ENCODE measurements around the gene RASA3. TPM values are rescaled to one million over a fixed set of nuclear protein-coding genes. Genes with fewer than 3 reads are reported as not detected.
A peak's percentile ranks its signal among the peaks of the same experiment; 100 is the strongest.

Gene RASA3
- total RNA-seq, 1 donor from 2014 or later: 29.9 TPM

- H3K4me3 Mint-ChIP-seq (ENCODE audit: unreplicated experiment): no peak overlapping the region
- peak overlapping the region; percentile 82 for H3K27ac Mint-ChIP-seq (ENCODE audit: unreplicated experiment)
- H3K9me3 Mint-ChIP-seq (ENCODE audit: low read depth): no peaks in the 10 kb centered on the region
- H3K27me3 Mint-ChIP-seq (ENCODE audit: low read depth): no peaks in the 10 kb centered on the region
- peaks cover 51% of the 10 kb centered on the region for H3K4me1 Mint-ChIP-seq (ENCODE audit: low read depth)
- DNase-seq (ENCODE audit: low spot score): no peak
- no peak for TF ChIP-seq CTCF (IDR thresholded peaks at IDR 0.05)
- peaks cover 9% of the 10 kb centered on the region for H3K36me3 Mint-ChIP-seq (ENCODE audit: low read depth)
These were observed 97.2 kb downstream of the RASA3 start for GRCh38 chr13:114035186-114035582.

GRCh38 chr13:114034481-114034891, 97.9 kb downstream of the RASA3 start:
- peaks cover 11% of the 10 kb centered on the region for H3K36me3 Mint-ChIP-seq (ENCODE audit: low read depth)

GRCh38 chr13:114033541-114034315, 98.7 kb downstream of the RASA3 start:
- Mint-ChIP-seq H3K4me1 (ENCODE audit: low read depth) (peaks cover 51% of the 10 kb centered on the region), H3K27me3 (ENCODE audit: low read depth) (no peaks in the 10 kb centered on the region), H3K4me3 (ENCODE audit: unreplicated experiment) (no peak overlapping the region), H3K9me3 (ENCODE audit: low read depth) (no peaks in the 10 kb centered on the region), H3K27ac (ENCODE audit: unreplicated experiment) (peak overlapping the region; percentile 36), H3K36me3 (ENCODE audit: low read depth) (peaks cover 11% of the 10 kb centered on the region)
- TF ChIP-seq CTCF (IDR thresholded peaks at IDR 0.05): no peak
- no peak for DNase-seq (ENCODE audit: low spot score)

More at GRCh38 chr13:114034481-114034891, 97.9 kb downstream of the RASA3 start:
- peaks cover 51% of the 10 kb centered on the region for H3K4me1 Mint-ChIP-seq (ENCODE audit: low read depth)
- no peaks in the 10 kb centered on the region for H3K27me3 Mint-ChIP-seq (ENCODE audit: low read depth)
- TF ChIP-seq CTCF (IDR thresholded peaks at IDR 0.05): no peak
- DNase-seq (ENCODE audit: low spot score): no peak
- no peak overlapping the region for H3K4me3 Mint-ChIP-seq (ENCODE audit: unreplicated experiment)
- no peaks in the 10 kb centered on the region for H3K9me3 Mint-ChIP-seq (ENCODE audit: low read depth)
- peak overlapping the region; percentile 74 for H3K27ac Mint-ChIP-seq (ENCODE audit: unreplicated experiment)

GRCh38 chr13:114032126-114032799, 100.2 kb downstream of the RASA3 start:
- Mint-ChIP-seq H3K4me3 (ENCODE audit: unreplicated experiment) (no peak overlapping the region), H3K27ac (ENCODE audit: unreplicated experiment) (peak overlapping the region; percentile 83), H3K9me3 (ENCODE audit: low read depth) (no peaks in the 10 kb centered on the region), H3K27me3 (ENCODE audit: low read depth) (no peaks in the 10 kb centered on the region), H3K4me1 (ENCODE audit: low read depth) (peaks cover 56% of the 10 kb centered on the region), H3K36me3 (ENCODE audit: low read depth) (peaks cover 11% of the 10 kb centered on the region)
- DNase-seq (ENCODE audit: low spot score): no peak
- no peak for TF ChIP-seq CTCF (IDR thresholded peaks at IDR 0.05)

- DNase-seq (ENCODE audit: low spot score): no peak
- H3K4me1 Mint-ChIP-seq (ENCODE audit: low read depth): peaks cover 57% of the 10 kb centered on the region
- no peak for TF ChIP-seq CTCF (IDR thresholded peaks at IDR 0.05)
- no peaks in the 10 kb centered on the region for H3K9me3 Mint-ChIP-seq (ENCODE audit: low read depth)
- peak overlapping the region; percentile 83 for H3K27ac Mint-ChIP-seq (ENCODE audit: unreplicated experiment)
- no peak overlapping the region for H3K4me3 Mint-ChIP-seq (ENCODE audit: unreplicated experiment)
- H3K36me3 Mint-ChIP-seq (ENCODE audit: low read depth): peaks cover 10% of the 10 kb centered on the region
- H3K27me3 Mint-ChIP-seq (ENCODE audit: low read depth): no peaks in the 10 kb centered on the region
These were observed 100.8 kb downstream of the RASA3 start for GRCh38 chr13:114031631-114032030.

Measured in chondrocyte (in vitro differentiated cells).